Uterus (tissue), 2 donors: ENCODE data around the gene JHY.

Experiments
- POLR2A ChIP-seq, 2 donors: fragments of 450-650 bp; IDR thresholded peaks; one replicate each; pipeline ENCODE4 v1.6.1; 2016; ENCODE audit warnings: antibody characterized with exemption in 2 of 2, mild to moderate bottlenecking in 1 of 2, moderate library complexity in 1 of 2
- TF ChIP-seq, protein P1 (sequence below), 4 experiments: fragments of 200-600 bp in 2 of 4; fragments of 450-650 bp in 2 of 4; sonication (generic) in 2 of 4; IDR thresholded peaks; one replicate each; pipeline ENCODE4 v1.5.1; 2016 to 2019; ENCODE audit warnings: antibody characterized with exemption in 4 of 4, mild to moderate bottlenecking in 2 of 4, moderate library complexity in 1 of 4

DNA sequence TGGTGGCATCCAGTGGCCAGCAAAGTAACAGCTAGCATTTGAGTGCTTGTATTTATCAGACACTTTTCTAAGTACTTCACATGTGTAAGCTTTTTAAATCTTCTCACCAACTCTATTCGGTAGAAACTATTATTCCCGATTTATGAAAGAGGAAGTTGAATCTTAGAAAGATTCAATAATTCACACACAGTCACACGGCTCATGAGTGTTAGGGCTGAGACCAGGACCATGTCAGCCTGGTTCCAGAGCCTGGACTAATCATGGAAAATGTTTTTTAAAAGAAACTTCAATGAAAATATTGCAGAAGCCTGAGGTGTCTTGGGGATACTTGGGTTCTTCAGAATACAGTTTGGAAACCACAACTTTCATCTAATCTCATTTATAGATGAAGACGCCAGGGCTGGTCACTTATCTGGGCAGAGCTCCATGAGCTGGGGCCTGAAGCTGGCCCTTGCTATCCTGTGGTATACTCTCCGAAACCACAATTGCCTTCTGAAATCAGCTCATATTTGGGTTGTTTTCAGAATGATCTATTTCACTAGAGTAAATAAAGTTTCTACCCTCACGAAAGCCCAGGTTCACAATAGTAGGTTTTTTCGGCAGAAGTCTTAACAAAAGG is 48.6 kb upstream of the JHY start:
- no peak for TF ChIP-seq POLR2A (IDR thresholded peaks at IDR 0.05)
- TF ChIP-seq, protein P1, sequence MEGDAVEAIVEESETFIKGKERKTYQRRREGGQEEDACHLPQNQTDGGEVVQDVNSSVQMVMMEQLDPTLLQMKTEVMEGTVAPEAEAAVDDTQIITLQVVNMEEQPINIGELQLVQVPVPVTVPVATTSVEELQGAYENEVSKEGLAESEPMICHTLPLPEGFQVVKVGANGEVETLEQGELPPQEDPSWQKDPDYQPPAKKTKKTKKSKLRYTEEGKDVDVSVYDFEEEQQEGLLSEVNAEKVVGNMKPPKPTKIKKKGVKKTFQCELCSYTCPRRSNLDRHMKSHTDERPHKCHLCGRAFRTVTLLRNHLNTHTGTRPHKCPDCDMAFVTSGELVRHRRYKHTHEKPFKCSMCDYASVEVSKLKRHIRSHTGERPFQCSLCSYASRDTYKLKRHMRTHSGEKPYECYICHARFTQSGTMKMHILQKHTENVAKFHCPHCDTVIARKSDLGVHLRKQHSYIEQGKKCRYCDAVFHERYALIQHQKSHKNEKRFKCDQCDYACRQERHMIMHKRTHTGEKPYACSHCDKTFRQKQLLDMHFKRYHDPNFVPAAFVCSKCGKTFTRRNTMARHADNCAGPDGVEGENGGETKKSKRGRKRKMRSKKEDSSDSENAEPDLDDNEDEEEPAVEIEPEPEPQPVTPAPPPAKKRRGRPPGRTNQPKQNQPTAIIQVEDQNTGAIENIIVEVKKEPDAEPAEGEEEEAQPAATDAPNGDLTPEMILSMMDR (IDR thresholded peaks at IDR 0.05): no peak
